ENCODE results near the gene MRPL20. TPM values are rescaled to one million over a fixed set of nuclear protein-coding genes. Genes with fewer than 3 reads are reported as not detected.

The MRPL20 gene
- total RNA-seq, 4 donors from 2014 or later: 83.4 to 122 (median 106) TPM

GRCh38 chr1:1401457-1402010 lies 5.6 kb downstream of the MRPL20 start:
- WGBS, 2 donors: 87 to 93% methylated on average over 7 of the region's 7 CpGs
- no peak for DNase-seq (ENCODE audit: low spot score in 2 of 2)
- intact Hi-C loops (cut with DNase I; ENCODE audit: low total_unique reads): no loop called here
- H3K4me3 ChIP-seq (ENCODE audit: low read depth, poor library complexity, severe bottlenecking): no peak overlapping the region
- TF ChIP-seq CTCF (IDR thresholded peaks at IDR 0.05) (no peak), POLR2A (IDR thresholded peaks at IDR 0.05) (no peak)

- intact Hi-C loops (cut with DNase I; ENCODE audit: low total_unique reads): no loop called here
- 85 to 86% methylated on average over 20 to 22 of the region's 22 CpGs for WGBS, 2 donors
- H3K4me3 ChIP-seq (ENCODE audit: low read depth, poor library complexity, severe bottlenecking): no peak overlapping the region
- peak in 1 of 3 donors; percentile 89 for TF ChIP-seq CTCF (IDR thresholded peaks at IDR 0.05)
- no peak for TF ChIP-seq POLR2A (IDR thresholded peaks at IDR 0.05)
- peak in 1 of 2 donors; percentile 84 for DNase-seq (ENCODE audit: low spot score in 2 of 2)
Measured at GRCh38 chr1:1400576-1401456, 6.3 kb downstream of the MRPL20 start.

GRCh38 chr1:1399872-1400575 lies 7.1 kb downstream of the MRPL20 start:
- intact Hi-C loops (cut with DNase I; ENCODE audit: low total_unique reads): no loop called here

GRCh38 chr1:1399187-1399871 lies 7.8 kb downstream of the MRPL20 start, which contains the start of gene CCNL2:
TSS of gene CCNL2 (minus strand) at chr1:1399335. CDS start at chr1:1399306, 29 bp downstream.
- peak within 1 kb of the TSS; percentile 94 for H3K4me3 ChIP-seq (ENCODE audit: low read depth, poor library complexity, severe bottlenecking)
- peak; percentile 96 to 100 for DNase-seq (ENCODE audit: low spot score in 2 of 2)
- intact Hi-C loops (cut with DNase I; ENCODE audit: low total_unique reads): no loop called here
- peak in 1 of 3 donors; percentile 51 for TF ChIP-seq CTCF (IDR thresholded peaks at IDR 0.05)
- no peak for TF ChIP-seq POLR2A (IDR thresholded peaks at IDR 0.05)
- 1% methylated on average over 20 to 36 of the region's 86 CpGs for WGBS, 2 donors

More at GRCh38 chr1:1399872-1400575, 7.1 kb downstream of the MRPL20 start:
- no peak for TF ChIP-seq CTCF (IDR thresholded peaks at IDR 0.05)
- TF ChIP-seq POLR2A (IDR thresholded peaks at IDR 0.05): no peak
- DNase-seq (ENCODE audit: low spot score in 2 of 2): no peak
- WGBS, 2 donors: 4 to 8% methylated on average over 32 to 34 of the region's 34 CpGs
- peak overlapping the region; percentile 94 for H3K4me3 ChIP-seq (ENCODE audit: low read depth, poor library complexity, severe bottlenecking)

- peak in 1 of 2 donors; percentile 84 for DNase-seq (ENCODE audit: low spot score in 2 of 2)
- TF ChIP-seq CTCF (IDR thresholded peaks at IDR 0.05) (no peak), POLR2A (IDR thresholded peaks at IDR 0.05) (no peak)
- intact Hi-C loops (cut with DNase I; ENCODE audit: low total_unique reads): no loop called here
- 0 to 1% methylated on average over 8 to 10 of the region's 54 CpGs for WGBS, 2 donors
- peak overlapping the region; percentile 92 for H3K4me3 ChIP-seq (ENCODE audit: low read depth, poor library complexity, severe bottlenecking)
Measured at GRCh38 chr1:1398677-1399186, 8.4 kb downstream of the MRPL20 start.
